Motor neuron (in vitro differentiated cells): ENCODE measurements around the gene UFC1. TPM values are rescaled to one million over a fixed set of nuclear protein-coding genes. Genes with fewer than 3 reads are reported as not detected.
A peak's percentile ranks its signal among the peaks of the same experiment; 100 is the strongest.

Experiments used
- ATAC-seq, 8 experiments: fragments of 200-7000 bp; cut with Tn5 transposase; replicated peaks in 6 of 8; 2 replicates each; pipeline ENCODE4 v1.8.0; 2021; ENCODE audit warnings: mild to moderate bottlenecking in 8 of 8, moderate library complexity in 8 of 8
- H3K27ac ChIP-seq, 2 donors: fragments of 250-450 bp; sonication (Bioruptor Pico); 2 replicates each; pipeline ENCODE4 v1.9.0; 2021; ENCODE audit warnings: antibody characterized with exemption in 2 of 2, mild to moderate bottlenecking in 2 of 2, moderate library complexity in 1 of 2
- H3K4me1 ChIP-seq, 2 donors: fragments of 250-450 bp; sonication (Bioruptor Pico); replicated peaks in 1 of 2; 2 replicates each; pipeline ENCODE4 v1.6.1; 2021; ENCODE audit warnings: antibody characterized with exemption in 2 of 2, mild to moderate bottlenecking in 2 of 2, moderate library complexity in 1 of 2
- H3K4me3 ChIP-seq, 5 donors: fragments of 250-450 bp; sonication (Bioruptor Pico); 2 replicates each; pipeline ENCODE4 v1.9.0; 2021; ENCODE audit warnings: antibody characterized with exemption in 5 of 5, mild to moderate bottlenecking in 5 of 5, moderate library complexity in 4 of 5
- WGBS, 10 experiments: fragments of 450-650 bp; shearing (Covaris generic); methylation state at CpG; one replicate each; pipeline ENCODE4 v1.0.0; 2022; 5-methylcytosine and 5-hydroxymethylcytosine counted together
- in situ Hi-C, 9 experiments: fragments of 400-800 bp; cut with MboI; loops; one replicate each; pipeline ENCODE4 v1.15.0; 2021; ENCODE audit warnings: low sequenced_read_pairs in 9 of 9, low pct_unique_long_range_greater_than_20kb in 2 of 9; ENCODE audit not compliant: unreplicated experiment in 9 of 9
- total RNA-seq, 8 experiments: library from RNA; unstranded; fragments of 300-600 nt; gene quantifications; 2 replicates each; pipeline versions ENCODE4 v1.2.3 to v1.2.4, GENCODE V29; 2022

UFC1 gene
- total RNA-seq, 8 experiments from 2014 or later = 49.7 to 124 (median 91.4) TPM

- 67 to 100% (median 80%) methylated on average over 1 to 3 of the region's 4 CpGs; no CpG with 5 or more reads in 3 of the 10 experiments for WGBS, 10 experiments
- H3K27ac ChIP-seq = no peak overlapping the region
- in situ Hi-C loops = no loop called here
- no peak overlapping the region for H3K4me3 ChIP-seq
- no peak for ATAC-seq
- H3K4me1 ChIP-seq = peaks cover 15% of the 10 kb centered on the region in 2 donors
These were observed 31.9 kb upstream of the UFC1 start for GRCh38 chr1:161121834-161122233.

DNA sequence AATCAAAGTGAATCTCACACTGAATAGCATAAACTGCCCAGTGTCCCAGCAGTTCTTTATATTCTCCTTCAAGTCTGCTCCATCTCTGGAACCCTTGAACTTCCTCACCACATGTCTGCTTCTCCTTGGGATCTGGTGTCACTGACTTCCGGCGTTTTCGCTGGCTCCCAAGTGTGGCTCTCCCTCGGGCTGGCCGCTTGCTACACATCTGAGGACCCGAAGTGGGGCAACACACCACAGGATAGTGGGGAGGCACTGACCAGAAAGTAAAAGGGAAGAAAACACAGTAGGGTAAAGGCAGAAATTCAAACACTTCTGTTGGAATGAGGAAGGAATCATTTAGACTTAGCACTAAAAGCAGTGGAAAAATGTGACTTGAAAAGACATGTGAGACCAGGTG lies 30.8 kb upstream of the UFC1 start:
- 67 to 100% (median 87%) methylated on average over 1 to 6 of the region's 6 CpGs; no CpG with 5 or more reads in 3 of the 10 experiments for WGBS, 10 experiments
- no peak for ATAC-seq
- in situ Hi-C loops = no loop called here
- no peak overlapping the region for H3K4me3 ChIP-seq
- H3K4me1 ChIP-seq = peaks cover 12% of the 10 kb centered on the region in 2 donors
- H3K27ac ChIP-seq = no peak overlapping the region

GRCh38 chr1:161127649-161128048 lies 26.1 kb upstream of the UFC1 start:
- in situ Hi-C loops = loop anchor here in 1 of 9 experiments (25.0 kb wide), 1 partner anchor 90 kb away; the partner anchor contains the start of genes TSTD1 and USF1
- WGBS, 10 experiments = 80 to 100% (median 96%) methylated on average over 1 to 2 of the region's 2 CpGs; no CpG with 5 or more reads in 1 of the 10 experiments
- peaks cover 10 to 11% of the 10 kb centered on the region in 2 donors for H3K4me1 ChIP-seq

DNA sequence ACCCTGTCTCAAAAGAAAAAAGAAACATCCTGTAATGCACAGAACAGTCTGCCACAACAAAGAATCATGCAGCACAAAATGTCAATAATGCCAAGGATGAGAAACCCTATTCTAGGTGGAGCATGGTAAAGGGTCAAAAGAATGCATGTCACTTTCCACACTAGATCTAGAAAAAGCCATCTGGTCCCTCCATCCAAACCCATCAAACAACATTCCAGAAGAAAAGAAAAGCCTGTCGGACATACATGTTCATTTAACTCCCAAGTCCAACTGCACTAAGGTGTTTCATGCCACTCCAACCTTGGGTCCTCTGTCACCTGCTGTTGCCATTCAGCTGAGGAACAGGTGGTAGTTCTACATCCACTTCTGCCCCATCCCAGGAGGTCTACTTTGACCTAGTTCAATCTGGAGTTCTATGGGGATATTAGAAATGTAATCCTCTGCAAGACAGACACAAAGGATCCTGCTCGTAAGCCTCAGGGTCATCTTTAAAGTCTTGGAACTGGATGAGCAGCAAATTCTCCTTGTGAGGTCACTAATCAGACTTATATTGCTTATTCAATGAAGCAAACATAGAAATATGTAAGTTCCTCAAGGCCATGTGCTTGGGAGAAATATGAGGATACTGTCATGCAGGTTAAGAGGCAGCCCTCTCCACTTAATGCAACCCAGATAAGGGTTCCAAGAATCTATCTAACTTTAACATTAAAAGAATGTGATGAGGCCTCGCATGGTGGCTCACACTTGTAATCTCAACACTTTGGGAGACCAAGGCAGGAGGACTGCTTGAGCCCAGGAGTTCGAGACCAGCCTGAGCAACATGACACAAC lies 25.0 kb upstream of the UFC1 start:
- ATAC-seq = no peak
- H3K4me3 ChIP-seq = no peak overlapping the region
- H3K4me1 ChIP-seq = peaks cover 10 to 12% of the 10 kb centered on the region in 2 donors
- no peak overlapping the region for H3K27ac ChIP-seq
- in situ Hi-C loops = loop anchor here in 1 of 9 experiments (25.0 kb wide), 1 partner anchor 92 kb away; the partner anchor contains the start of genes TSTD1 and USF1
- WGBS, 10 experiments = 87 to 100% (median 99%) methylated on average over 1 to 4 of the region's 4 CpGs; no CpG with 5 or more reads in 2 of the 10 experiments

More at GRCh38 chr1:161127649-161128048, 26.1 kb upstream of the UFC1 start:
- Histone ChIP-seq H3K27ac (no peak overlapping the region), H3K4me3 (no peak overlapping the region)
- no peak for ATAC-seq

- ATAC-seq = no peak
- H3K27ac ChIP-seq = no peak overlapping the region
- H3K4me3 ChIP-seq = no peak overlapping the region
- 10 to 92% (median 70%) methylated on average over 1 of the region's 1 CpG; no CpG with 5 or more reads in 1 of the 10 experiments for WGBS, 10 experiments
- in situ Hi-C loops = loop anchor here in 1 of 9 experiments (25.0 kb wide), 1 partner anchor 93 kb away; the partner anchor contains the start of genes TSTD1 and USF1
- H3K4me1 ChIP-seq = peaks cover 15 to 22% of the 10 kb centered on the region in 2 donors
These were observed 23.5 kb upstream of the UFC1 start for GRCh38 chr1:161130266-161130665.

DNA sequence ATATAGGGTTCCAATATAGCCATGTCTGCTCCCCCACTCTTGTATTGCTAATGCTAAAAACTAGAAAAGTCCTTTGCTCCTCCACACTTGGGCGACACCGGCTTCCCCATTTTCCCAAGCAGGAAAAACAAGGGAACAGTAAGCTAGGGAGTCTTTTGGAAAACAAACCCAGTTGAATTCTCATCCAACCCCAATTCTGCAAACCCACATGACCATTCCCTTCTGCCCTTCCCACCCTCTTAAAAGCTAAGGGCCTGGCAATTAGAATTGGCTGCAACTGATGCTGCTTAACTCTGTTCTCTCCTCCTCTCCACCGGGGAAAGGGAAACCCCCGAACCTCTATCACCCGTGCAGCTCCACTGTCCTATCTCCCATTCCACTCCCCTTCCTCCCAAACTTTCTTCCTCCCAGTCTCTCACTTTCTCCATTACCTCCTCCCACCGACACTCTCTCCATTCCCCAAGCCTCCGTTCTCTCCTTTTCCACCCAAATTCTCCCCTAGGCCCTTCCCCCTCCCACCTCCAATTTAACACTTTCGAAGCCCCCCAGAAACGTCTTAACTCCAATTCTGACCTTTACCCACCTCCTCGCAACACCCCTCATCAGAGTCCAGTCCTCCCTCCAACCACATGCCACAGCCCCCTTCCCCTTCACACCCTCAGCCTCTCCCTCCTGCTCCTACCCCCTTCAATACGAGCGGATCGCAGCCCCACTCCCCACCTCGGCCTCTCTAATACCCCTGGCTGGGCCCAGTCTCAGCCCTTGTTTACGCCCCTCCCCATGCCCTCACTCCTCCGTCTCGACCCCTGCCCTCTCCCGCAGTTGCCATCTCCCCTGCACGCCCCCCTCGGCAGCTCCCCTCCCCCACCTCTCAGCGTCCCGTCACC lies 22.0 kb upstream of the UFC1 start:
- WGBS, 10 experiments = 0 to 19% (median 5%) methylated on average over 1 to 8 of the region's 22 CpGs; no CpG with 5 or more reads in 2 of the 10 experiments
- in situ Hi-C loops = loop anchor here in 1 of 9 experiments (25.0 kb wide), 1 partner anchor 94 kb away; the partner anchor contains the start of genes TSTD1 and USF1
- H3K4me3 ChIP-seq = peak overlapping the region; percentile 45 to 74 (median 55)
- peak in 3 of 8 experiments; percentile 5 to 21 (median 10) for ATAC-seq
- H3K27ac ChIP-seq = peak overlapping the region; percentile 96 to 99
- peaks cover 15 to 22% of the 10 kb centered on the region in 2 donors for H3K4me1 ChIP-seq

DNA sequence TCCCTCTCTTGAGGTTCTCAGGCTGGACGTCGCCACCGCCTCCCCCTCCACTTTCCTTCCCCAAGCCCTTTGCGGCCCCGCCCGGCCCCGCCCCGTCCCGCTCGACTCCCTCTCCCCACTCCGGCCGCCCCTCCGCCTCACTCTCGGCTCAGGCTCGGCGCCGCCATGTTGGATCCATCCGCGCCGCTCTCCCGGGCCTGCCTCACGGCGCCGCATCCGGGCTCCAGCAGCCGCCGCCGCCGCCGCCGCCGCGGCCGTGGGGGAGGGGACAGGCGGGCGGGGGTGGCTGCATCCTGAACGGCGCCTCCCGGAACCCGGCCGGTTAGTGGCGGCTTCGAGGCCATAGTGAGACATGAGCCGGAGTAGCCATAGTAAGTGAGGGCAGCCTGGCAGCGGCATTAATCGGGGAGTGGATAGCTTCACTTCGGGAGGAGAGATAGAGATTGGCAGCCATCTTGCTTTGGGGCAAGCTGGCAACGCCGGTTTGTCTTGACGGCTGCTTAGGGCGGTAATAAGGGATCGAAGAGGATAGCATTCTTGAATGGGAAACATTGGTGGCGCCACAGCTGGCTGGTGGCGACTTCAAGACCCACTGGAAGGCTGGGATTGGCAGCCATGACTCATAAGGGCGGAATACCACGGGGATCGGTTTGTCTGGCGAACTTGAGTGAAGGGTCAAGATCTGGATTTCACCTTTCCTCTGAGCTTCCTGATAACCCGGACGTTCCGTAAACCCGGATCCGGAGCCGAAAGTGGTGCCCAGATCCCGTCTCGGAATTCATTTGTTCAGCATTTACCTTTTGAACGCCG lies 21.2 kb upstream of the UFC1 start, which contains the start of gene DEDD:
TSS of gene DEDD (minus strand) at position 258 of the 810 bp plus-strand sequence. CDS start 8,205 bp downstream, outside the sequence.
- Histone ChIP-seq H3K4me3 (peak within 1 kb of the TSS; percentile 45 to 74 (median 55)), H3K27ac (peak within 1 kb of the TSS; percentile 96 to 99), H3K4me1 (peaks cover 15 to 22% of the 10 kb centered on the region in 2 donors)
- in situ Hi-C loops = loop anchor here in 1 of 9 experiments (25.0 kb wide), 1 partner anchor 95 kb away; the partner anchor contains the start of genes TSTD1 and USF1
- ATAC-seq = peak; percentile 75 to 90 (median 88)
- 0 to 2% (median 0%) methylated on average over 2 to 27 of the region's 68 CpGs; no CpG with 5 or more reads in 3 of the 10 experiments for WGBS, 10 experiments

GRCh38 chr1:161133220-161133740 lies 20.5 kb upstream of the UFC1 start:
- Histone ChIP-seq H3K4me1 (peaks cover 15 to 22% of the 10 kb centered on the region in 2 donors), H3K4me3 (peak overlapping the region; percentile 45 to 74 (median 55)), H3K27ac (peak overlapping the region; percentile 96 to 99)
- ATAC-seq = peak in 6 of 8 experiments; percentile 0 to 32 (median 19)
- 0 to 8% (median 2%) methylated on average over 1 to 11 of the region's 11 CpGs for WGBS, 10 experiments
- in situ Hi-C loops = loop anchor here in 1 of 9 experiments (25.0 kb wide), 1 partner anchor 96 kb away; the partner anchor contains the start of genes TSTD1 and USF1

DNA sequence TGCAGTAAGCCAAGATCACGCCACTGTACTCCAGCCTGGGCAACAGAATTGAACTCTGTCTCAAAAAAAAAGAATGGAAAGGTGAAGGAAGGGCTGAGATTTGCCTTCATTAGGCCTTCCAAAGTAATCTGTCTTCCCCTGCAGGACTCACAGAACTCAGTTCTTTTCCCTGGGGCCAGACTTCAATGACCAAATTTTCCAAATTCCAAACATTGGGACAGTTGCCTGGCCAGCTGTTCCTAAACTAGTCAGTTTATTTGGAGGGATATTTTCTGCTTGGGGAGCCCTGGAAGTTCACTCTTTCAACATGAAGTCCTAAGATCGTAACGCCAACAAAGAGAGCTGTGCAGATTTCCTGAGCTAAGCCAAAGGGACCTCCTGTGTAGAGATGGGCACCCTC lies 15.9 kb upstream of the UFC1 start:
- no peak for ATAC-seq
- no peak overlapping the region for H3K27ac ChIP-seq
- 80 to 100% (median 86%) methylated on average over 1 to 3 of the region's 3 CpGs; no CpG with 5 or more reads in 4 of the 10 experiments for WGBS, 10 experiments
- no peak overlapping the region for H3K4me3 ChIP-seq
- peaks cover 5 to 11% of the 10 kb centered on the region in 2 donors for H3K4me1 ChIP-seq
- in situ Hi-C loops = loop anchor here in 1 of 9 experiments (25.0 kb wide), 1 partner anchor 101 kb away; the partner anchor contains the start of genes TSTD1 and USF1

GRCh38 chr1:161138431-161138830 lies 15.3 kb upstream of the UFC1 start:
- peaks cover 5 to 11% of the 10 kb centered on the region in 2 donors for H3K4me1 ChIP-seq
- no peak overlapping the region for H3K4me3 ChIP-seq
- H3K27ac ChIP-seq = no peak overlapping the region
- no peak for ATAC-seq
- in situ Hi-C loops = loop anchor here in 1 of 9 experiments (25.0 kb wide), 1 partner anchor 101 kb away; the partner anchor contains the start of genes TSTD1 and USF1
- 83 to 100% (median 100%) methylated on average over 1 of the region's 1 CpG; no CpG with 5 or more reads in 2 of the 10 experiments for WGBS, 10 experiments

DNA sequence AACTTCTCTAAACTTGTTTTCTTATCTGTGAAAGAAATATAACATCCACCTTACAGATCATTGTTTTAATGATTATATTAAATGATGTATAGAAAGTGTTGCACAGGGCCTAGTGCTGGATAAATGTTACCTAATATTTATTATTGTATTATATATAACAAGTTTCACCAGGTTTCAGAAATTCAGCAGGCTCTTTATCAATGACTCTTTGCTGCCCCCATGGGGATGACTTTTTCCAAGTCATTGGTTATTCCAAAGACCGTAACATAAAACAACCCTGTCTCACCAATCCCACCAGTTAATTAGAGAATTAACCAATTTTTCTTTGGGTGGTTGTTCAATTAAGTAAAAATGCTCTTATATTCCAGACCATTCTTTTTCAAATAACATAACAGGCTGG lies 14.0 kb upstream of the UFC1 start:
- H3K4me3 ChIP-seq = no peak overlapping the region
- peak in 4 of 8 experiments; percentile 33 to 54 (median 44) for ATAC-seq
- WGBS, 10 experiments = 33 to 100% (median 93%) methylated on average over 1 of the region's 1 CpG; no CpG with 5 or more reads in 2 of the 10 experiments
- no peak overlapping the region for H3K27ac ChIP-seq
- in situ Hi-C loops = loop anchor here in 1 of 9 experiments (25.0 kb wide), 1 partner anchor 102 kb away; the partner anchor contains the start of genes TSTD1 and USF1
- H3K4me1 ChIP-seq = peaks cover 0 to under 1% of the 10 kb centered on the region in 2 donors
